GM06990 (cell line): ENCODE data around the gene TRIM28.
"Not testable (repeated sequence)": the region's sequence is repeated elsewhere in the genome, so short reads cannot be mapped to it uniquely, and the experiment has no call there.

Experiments
- DNase-seq: peaks from one replicate; pipeline ENCODE4 v3.0.0-alpha.2; 2011; ENCODE audit not compliant: insufficient read length; ENCODE audit errors: extremely low read depth
- H3K27me3 ChIP-seq: replicated peaks from 2 replicates; pipeline ENCODE4 v1.6.0; 2011; ENCODE audit warnings: low read length; ENCODE audit not compliant: control insufficient read depth, insufficient read depth
- H3K36me3 ChIP-seq: 2 replicates; pipeline ENCODE4 v1.5.1; 2011; ENCODE audit warnings: low read length; ENCODE audit not compliant: control insufficient read depth, insufficient read depth
- H3K4me3 ChIP-seq: replicated peaks from 2 replicates; pipeline ENCODE4 v1.5.1; 2011; ENCODE audit warnings: low read depth, mild to moderate bottlenecking, control low read depth, low read length
- CTCF ChIP-seq: IDR thresholded peaks from 2 replicates; pipeline ENCODE4 v1.5.1; 2011; ENCODE audit warnings: low read length, control low read depth, mild to moderate bottlenecking, inconsistent platforms; ENCODE audit not compliant: insufficient read depth, poor library complexity, severe bottlenecking

TRIM28 gene

DNA sequence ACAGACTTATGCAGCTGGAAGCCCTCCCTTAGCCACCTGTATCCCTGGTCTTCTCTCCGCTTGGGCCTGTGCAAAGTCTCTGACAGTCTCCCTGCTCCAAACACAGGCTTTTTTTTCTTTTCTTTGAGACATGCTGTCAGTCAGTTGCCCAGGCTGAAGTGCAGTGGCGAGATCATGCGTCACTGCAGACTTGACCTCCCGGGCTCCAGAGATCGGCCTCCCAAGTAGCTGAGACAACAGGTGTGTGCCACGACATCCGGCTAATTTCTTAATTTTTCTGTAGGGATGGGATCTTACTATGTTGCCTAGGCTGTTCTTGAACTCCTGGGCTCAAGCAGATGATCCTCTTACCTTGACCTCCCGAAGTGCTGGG is 27.7 kb downstream of the TRIM28 start:
- TF ChIP-seq CTCF: no peak
- Histone ChIP-seq H3K4me3 (no peak overlapping the region), H3K36me3 (peaks cover 23% of the 10 kb centered on the region), H3K27me3 (no peaks in the 10 kb centered on the region)
- DNase-seq: no peak

DNA sequence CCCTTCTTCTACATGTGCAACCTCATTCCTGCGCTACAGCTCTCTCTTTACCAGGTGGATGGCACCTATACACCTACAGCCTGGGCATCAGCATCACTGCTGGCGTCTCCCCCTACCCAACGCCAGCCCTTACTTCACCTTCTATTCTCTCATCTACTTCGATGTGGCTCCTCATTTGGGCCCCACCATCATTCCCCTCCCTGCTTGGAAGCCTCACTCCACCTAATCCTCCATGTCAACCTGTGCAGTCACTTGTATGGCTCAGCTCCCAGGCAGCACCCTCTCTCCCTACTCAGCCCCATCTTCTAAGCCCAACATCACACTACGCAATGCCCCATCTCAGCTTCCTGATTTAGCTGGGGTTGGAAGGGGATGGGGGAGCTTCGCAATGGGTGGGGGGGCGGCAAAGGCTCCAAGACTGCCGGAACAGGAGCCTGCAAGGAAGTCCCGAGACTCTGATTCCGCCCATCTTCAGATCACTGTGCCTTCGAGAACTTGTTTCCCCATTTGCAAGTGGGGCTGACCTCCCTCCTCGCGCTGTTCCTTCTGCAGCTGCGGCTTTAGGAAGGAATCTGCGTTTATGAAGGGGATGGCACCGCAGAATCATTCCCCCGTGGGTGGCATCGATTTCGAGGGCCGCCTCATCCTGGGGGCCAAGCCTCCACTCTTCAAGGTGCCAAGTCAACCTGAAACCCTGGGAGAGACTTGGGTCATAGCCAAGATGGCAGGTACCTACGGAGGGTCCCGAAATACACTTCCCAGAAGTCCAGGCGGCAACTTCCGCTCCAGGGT is 28.4 kb downstream of the TRIM28 start:
- Histone ChIP-seq H3K4me3 (peak overlapping the region; percentile 74), H3K36me3 (peaks cover 21% of the 10 kb centered on the region), H3K27me3 (no peaks in the 10 kb centered on the region)
- TF ChIP-seq CTCF: no peak
- no peak for DNase-seq

- Histone ChIP-seq H3K4me3 (peak within 1 kb of the TSS; percentile 74), H3K36me3 (peaks cover 19% of the 10 kb centered on the region), H3K27me3 (no peaks in the 10 kb centered on the region)
- TF ChIP-seq CTCF: no peak
- peak; percentile 99 for DNase-seq
These were observed 29.2 kb downstream of the TRIM28 start, which contains the start of gene MZF1 for GRCh38 chr19:58572818-58573657. TSS of gene MZF1 (minus strand) at chr19:58573335. CDS start at chr19:58571389, 1,946 bp downstream.

GRCh38 chr19:58573658-58574164 is 29.8 kb downstream of the TRIM28 start:
- no peak for TF ChIP-seq CTCF
- peaks cover 19% of the 10 kb centered on the region for H3K36me3 ChIP-seq
- H3K4me3 ChIP-seq: peak overlapping the region; percentile 74
- DNase-seq: no peak
- no peaks in the 10 kb centered on the region for H3K27me3 ChIP-seq

DNA sequence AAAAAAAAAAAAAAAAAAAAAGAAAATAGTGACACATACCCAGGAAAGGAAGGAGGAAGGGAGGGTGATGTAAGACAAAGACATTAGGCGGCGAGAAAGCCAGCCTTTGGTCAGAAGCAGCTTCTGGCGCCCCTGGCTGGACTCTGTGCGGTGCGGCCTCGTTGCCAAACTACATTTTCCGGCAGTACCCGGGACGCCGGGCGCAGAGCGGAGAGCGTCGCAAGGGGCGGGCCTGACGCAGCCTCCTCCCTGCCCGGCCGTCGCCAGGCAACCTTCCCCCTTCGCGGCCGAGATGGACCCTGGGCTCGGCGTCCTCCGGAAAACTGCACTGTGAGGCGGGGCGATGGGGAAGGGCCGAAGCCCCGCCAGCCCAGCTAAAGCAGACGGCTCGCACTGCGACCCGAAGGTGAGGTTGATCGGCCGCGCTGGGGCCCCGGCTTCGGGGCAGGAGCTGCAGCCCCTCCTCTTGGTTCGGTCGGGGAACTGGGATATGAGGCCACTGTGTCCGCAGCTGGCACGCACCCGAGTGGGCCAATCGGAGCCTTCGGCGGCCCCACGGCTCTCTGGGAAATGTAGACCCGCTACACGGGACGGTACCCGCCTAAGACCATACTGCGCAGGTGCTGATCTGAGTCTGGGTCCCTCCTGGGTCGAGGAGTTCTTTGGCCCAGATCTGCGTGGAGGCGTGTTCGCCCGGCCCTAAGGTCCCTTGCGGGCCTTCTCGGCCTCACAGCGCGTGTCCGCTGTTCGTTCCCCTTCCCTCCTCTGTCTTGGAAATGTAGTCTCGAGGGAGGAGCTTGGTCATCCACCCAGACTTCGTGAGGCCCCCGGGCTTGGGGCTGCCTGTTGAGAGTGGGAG is 31.5 kb downstream of the TRIM28 start:
- peak; percentile 93 for DNase-seq
- Histone ChIP-seq H3K27me3 (no peaks in the 10 kb centered on the region), H3K4me3 (peak overlapping the region; percentile 83), H3K36me3 (peaks cover 8% of the 10 kb centered on the region)
- TF ChIP-seq CTCF: peak; percentile 22

DNA sequence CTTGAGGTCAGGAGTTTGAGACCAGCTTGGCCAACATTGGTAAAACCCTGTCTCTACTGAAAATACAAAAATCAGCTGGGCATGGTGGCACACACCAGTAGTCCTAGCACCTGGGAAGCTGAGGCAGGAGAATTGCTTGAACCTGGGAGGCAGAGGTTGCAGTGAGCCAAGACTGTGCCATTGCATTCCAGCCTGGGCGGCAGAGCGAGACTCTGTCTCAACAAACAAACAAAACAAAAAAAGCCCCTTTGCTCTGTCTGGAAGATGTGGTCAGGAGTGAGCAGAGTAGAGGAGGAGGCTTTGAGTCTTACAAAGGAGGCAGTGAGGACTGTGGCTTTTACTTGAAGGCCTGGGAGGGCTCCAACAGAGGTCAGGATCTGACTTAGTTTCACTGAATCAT is 33.7 kb downstream of the TRIM28 start:
- not testable (repeated sequence) for H3K4me3 ChIP-seq, DNase-seq, H3K27me3 ChIP-seq, H3K36me3 ChIP-seq
